GM19468 (cell line): ENCODE measurements around the gene NTNG2.

Experiments
- ATAC-seq: cut with Tn5 transposase; IDR thresholded peaks from one replicate; pipeline ENCODE4 v1.9.1; 2021; ENCODE audit warnings: mild to moderate bottlenecking, moderate library complexity, moderate number of reproducible peaks; ENCODE audit not compliant: unreplicated experiment; ENCODE audit errors: extremely low read depth

NTNG2 gene

DNA sequence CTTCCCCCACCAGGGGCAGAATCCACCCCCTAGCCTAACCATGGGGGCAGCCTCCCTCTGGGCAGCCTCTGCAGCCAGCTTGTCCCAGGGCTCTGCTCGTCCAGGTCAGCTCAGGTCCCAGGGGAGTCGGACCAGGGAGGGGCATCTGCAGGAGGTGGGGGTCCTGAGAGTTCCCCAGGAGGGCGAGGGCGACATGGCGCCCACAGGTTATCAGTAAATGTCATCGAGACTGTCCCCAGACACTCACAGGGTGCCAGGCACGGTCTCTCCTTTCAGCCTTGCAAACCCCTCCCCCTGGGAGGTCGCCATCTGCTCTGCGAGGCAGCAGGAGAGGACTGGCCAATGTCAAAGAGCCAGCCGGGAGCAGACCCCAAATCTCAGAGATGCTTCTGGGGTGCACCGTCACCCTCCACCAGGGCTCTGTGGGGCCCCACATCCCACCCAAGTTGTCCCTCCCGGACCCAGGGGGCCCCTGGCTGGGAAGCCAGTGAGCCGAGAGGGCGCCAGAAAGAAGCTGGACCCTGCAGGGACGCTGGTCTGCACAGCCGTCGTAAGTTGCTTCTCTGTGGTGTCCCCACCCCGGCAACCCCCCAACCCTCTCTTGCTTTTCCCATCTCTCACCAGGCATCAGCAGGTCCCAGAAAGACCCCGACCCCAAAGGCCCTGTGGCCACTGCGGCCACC, 69.3 kb downstream of the NTNG2 start:
- ATAC-seq: no peak

DNA sequence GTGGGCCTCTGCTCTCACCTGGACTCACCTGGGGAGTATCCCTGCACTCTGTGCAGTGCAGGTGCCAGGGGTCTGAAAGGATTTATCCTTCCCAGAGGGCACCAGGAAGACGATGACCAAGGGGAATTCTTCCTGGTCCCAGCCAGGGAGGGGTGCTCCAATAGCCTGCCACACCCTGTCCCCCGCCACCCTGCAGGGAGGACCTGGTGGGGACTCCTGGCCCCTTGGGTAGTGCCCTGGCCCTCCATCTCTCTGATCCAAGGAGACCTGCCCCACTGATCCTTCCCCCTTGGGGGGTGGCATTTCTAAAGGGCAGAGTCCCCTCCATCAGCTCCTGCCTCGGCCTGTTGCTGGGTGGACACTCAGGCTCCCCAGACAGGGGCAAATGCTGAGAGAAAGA, 70.7 kb downstream of the NTNG2 start:
- no peak for ATAC-seq

DNA sequence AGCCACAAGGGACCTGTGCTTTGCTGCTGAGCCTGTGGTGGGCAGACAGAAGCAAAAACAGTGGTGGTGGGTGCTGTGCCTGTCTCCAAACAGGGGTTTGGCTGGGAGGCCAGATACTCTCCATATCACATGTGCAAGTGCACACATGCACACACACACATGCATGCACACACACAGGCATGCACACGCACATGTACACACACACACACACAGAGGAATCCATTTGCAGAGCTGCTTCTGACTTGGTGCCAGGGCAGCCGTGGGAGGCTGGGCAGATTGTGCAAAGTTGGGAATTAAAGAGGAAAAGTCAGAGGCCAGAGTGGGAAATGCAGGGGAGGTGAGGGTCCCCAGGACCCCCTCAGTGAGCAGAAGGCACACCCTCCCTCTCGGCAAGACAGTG, 71.3 kb downstream of the NTNG2 start:
- no peak for ATAC-seq

DNA sequence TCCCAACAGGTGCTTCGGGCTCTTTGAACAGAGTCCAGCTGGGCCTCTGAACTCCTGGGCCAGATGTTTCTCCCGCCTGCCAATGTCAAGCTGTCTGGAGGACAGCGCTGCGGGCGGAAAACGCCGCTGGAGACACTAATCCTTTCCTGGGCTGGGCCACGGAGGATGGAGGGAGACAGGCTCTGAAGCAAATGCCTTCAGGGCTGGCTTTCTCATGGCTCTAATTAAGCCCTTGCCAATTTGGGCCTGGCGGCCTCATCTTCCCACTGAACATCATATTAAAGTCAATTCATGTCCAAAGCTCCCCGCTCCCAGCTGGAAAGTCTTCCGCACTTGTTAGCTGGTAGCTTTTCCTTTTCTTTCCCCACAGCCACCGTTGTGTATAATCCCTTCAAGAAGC, 72.7 kb downstream of the NTNG2 start:
- no peak for ATAC-seq

DNA sequence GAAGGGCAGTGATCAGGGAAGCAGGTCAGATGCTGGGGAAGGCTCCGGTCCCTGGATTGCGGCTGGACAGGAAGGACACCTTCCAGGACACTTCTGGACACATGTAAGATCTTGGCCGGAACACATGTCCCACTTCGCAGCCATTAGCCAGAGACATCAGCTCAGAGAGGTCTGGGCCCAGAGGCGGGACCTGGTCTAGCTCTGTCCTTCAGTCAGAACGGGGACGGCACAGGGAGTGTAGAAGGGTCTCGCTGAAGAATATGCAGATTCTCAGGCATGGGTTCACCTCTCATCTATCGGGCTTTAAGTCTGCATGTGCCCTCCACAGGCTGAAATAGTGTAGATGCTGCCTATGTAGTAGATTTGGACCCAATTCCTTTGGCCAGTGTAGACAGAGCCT, 73.3 kb downstream of the NTNG2 start:
- no peak for ATAC-seq

DNA sequence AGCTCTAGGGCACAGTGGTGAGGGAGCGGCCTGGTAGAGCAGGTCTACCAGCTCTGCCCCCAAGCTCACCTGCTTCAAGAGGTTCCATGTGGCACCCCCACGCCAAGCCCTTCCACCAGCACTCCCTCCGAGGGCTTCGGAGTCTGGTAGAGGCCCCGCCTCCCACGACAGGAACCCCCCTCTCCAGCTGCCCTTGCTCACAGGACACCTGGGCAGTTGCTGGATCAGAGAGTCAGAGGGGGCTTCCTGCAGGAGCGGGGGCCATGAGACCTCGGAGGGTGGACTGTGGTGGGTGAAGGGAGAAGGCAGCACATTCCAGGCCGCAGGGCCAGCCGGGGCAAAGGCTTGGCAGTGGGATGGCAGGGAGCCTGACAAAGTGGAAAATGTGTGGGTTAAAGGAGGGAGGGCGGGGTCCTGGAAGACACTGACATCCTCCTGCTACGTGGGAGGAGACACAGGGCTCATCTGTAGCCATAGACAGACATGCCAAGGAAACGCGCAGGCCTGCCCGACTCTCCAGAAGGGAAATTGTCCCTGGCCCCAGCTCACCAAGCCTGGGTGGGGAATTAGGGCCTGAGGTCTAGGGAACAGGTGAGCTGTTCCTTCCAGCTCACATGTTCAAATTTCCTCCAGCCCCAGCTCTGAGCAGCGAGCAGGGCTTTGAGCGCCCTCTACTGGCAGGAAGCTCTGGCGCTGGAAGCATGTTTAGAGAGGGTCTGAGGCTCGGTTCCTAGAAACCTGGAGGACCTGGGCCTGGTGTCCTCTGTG, 74.2 kb downstream of the NTNG2 start:
- no peak for ATAC-seq

DNA sequence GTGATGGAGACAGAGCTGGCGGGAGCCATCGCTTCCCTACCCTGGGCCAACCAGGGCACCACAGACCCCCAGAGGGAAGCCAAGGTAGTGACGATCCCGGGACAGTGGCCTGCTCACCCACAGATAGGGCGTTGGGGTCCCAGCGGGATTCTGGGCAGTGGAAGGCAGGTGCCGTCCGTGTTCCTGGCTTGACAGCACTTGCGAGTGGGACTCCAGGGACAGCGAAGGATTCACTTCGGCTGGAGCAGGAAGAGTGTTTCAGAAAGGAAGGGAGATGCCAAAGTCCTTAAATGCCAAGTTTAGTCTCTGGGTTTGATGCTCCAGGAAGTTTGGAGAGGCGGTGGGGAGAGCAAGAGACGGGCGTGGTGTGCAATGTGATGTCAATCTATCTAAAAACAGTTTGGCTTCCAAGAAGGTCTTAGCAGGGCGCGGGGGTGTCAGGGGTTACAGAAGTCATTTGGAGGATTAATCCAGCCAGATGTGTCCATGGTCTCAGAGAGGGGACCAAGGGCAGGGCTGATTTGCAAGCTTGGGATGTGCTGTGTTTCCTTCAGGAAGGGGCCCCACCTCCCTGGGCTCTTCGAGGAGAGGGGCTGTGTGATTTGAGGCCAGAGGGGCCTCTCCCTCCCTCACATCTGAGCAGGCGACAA, 74.9 kb downstream of the NTNG2 start:
- no peak for ATAC-seq

DNA sequence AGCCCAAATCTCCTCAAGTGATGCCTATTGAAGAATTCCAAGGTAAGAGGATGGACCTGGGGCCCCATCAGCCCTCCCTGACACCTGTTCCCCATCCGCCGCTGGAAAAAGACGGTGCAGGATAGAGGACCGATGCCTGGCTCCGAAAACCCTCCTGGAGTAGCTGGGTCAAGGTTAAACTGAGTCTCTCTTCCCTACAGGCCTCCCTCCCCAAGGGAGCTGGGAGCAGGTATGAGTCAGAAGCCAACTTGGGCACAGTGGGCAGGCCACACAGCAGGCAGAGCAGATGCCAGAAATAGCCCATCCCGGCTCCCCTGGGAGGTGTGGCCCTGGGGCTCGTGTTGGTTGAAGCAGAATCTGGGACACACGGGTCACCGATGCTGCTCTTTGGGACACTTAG, 75.6 kb downstream of the NTNG2 start:
- no peak for ATAC-seq

DNA sequence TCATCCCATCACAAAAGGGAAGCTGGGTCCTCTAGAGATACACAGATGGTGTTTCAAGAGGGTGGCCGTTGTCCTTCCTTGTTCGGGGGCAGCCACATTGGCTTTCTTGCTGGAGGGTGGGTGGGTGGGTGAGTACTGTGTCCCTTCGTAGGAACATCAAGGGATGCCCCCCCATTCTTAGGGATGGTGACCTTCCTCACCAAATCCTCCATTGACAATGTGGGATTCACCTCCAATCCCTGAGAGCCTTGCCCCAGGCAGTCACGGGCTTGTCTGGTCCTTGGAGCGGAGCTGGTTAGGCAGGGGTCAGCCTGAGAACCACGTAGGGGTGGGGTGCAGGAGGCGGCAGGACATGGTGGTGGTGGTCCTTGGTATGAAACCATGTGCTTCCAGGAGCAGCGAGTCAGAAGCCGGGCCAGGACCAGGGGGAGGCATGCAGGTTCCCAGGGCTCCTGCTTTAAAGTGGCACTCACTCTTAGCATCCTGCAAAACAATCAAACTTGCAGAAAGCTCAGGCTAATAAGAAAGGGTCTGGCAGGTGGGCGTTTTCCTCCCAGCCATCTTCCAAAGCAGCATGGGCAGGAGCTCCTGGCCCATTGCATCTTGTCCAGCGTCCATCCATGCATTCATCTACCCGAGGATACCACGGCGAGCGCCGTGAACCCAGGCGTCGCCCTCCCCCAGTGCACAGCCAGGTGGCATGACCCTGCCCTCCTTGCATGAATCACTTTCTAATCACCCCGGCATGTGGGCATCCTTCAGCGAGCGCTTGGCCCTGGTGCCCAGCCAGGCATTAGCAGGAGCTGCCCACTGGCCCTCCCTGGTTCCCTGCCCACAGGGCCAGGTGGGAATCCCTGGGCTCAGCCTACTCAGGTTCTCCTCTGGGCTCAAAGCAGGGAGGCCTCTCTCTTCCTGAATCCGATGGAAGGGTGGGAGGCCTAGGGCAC, 76.4 kb downstream of the NTNG2 start:
- ATAC-seq: no peak

DNA sequence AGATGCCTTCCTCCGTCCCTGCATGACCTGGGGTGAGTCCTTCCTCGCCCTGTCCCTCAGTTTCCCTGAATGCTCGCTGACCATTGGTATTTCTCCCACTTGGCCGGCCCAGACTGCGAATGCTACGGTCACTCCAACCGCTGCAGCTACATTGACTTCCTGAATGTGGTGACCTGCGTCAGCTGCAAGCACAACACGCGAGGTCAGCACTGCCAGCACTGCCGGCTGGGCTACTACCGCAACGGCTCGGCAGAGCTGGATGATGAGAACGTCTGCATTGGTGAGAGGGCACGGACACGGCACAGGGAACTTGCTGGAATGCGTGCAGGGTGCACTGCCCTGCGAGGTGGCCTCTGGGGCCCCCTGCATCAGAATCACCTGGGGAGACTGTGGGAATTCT, 77.1 kb downstream of the NTNG2 start:
- no peak for ATAC-seq

DNA sequence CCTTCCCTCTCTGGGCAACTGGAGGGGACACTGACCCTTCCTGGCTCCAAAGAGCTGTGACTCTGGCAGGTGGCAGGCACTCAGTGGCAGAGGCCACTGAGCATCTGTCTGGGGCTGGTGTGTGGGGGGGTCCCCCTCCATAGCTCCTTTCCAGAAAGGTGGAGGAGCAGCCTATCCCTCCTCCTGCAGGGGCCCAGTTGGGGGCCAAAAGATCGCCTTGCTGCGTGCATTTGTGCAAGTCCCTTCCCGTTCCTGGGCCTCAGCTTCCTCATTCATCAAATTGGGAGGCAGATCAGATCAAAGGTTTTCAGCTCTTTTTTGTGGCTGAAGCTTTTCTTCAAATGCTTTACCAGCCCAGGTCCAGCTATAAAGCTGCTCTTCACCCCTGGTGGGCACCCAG, 77.7 kb downstream of the NTNG2 start:
- ATAC-seq: no peak

DNA sequence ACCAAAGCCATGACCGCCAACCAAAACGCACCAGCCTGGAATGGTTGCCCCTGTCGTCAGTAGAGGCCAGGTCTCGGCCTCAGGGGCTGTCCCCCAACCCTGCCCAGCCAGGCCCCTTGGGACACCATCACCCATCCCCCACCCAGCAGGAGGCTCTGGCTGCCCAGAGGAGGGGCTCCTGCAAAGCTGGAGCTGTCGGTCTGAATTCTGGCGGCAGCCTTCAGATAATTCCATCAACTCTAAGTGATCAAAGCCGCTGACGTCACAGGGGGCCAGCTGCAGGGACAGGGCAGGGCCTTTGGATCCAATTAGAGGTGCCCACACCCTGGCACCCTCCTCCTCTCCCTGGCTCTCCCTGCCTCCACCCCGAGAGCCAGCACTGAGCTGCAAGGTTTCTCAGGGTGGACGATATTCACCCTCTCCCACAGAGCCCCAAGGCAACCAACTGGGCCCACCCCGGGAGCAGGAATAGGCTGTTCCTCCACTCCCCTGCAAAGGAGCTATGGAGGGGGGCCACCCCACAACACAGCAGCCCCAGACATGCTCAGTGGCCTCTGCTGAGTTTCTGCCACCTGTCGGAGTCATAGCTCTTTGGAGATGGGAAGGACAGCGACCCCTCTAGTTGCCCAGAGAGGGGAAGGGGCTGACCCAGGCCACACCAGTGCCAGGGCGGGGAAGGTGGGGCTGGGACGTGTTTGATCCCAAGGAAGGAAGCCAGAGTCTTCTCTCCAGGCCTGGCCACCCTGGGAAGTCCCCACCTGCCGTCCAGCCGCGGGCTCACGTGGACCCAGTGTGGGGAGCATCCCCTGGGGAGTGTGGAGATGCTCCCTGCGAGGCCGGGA, 78.4 kb downstream of the NTNG2 start:
- no peak for ATAC-seq

DNA sequence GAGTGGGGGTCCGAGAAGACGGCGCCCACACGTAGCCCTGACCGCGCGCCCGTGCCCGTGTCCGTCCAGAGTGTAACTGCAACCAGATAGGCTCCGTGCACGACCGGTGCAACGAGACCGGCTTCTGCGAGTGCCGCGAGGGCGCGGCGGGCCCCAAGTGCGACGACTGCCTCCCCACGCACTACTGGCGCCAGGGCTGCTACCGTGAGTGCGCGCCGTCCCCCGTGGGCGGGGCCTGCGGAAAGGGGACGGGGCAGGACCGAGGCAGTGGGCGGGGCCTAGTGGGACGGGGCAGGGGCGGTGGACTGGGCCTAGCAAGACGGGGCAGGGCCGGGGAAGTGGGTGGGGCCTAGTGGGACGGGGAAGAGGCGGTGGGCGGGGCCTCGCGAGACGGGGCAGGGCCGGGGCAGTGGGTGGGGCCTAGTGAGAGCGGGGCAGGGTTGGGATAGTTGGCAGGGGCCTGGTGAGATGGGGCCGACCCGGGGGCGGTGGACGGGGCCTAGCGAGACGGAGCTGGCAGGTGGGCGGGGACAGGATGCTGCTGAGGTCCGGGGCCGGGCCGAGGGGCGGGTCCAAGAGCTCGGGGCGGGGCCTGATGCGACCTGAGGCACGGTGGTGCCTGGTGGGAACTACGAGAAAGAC, 79.1 kb downstream of the NTNG2 start:
- ATAC-seq: peak; percentile 22

DNA sequence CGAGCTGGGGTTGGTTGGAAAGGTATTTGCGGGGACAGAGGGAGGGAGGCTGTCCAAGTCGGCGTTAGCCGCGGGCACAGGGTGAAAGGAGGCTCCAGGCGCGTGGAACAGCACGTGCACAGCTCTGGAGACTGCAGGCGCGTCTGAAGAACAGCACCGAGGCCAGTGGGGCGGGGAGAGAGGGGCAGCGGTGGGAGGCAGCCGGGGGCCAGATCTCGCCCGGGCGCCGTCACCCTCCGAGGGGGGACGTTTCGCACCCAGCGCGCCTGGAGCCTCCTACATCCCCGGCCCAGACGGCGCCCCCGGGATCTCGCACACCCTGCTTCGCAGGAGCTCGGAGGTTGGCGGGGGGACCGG, 79.6 kb downstream of the NTNG2 start:
- ATAC-seq: no peak

DNA sequence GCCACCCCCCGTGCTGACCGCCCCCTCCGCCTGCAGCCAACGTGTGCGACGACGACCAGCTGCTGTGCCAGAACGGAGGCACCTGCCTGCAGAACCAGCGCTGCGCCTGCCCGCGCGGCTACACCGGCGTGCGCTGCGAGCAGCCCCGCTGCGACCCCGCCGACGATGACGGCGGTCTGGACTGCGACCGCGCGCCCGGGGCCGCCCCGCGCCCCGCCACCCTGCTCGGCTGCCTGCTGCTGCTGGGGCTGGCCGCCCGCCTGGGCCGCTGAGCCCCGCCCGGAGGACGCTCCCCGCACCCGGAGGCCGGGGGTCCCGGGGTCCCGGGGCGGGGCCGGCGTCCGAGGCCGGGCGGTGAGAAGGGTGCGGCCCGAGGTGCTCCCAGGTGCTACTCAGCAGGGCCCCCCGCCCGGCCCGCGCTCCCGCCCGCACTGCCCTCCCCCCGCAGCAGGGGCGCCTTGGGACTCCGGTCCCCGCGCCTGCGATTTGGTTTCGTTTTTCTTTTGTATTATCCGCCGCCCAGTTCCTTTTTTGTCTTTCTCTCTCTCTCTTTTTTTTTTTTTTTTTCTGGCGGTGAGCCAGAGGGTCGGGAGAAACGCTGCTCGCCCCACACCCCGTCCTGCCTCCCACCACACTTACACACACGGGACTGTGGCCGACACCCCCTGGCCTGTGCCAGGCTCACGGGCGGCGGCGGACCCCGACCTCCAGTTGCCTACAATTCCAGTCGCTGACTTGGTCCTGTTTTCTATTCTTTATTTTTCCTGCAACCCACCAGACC, 80.2 kb downstream of the NTNG2 start:
- no peak for ATAC-seq

DNA sequence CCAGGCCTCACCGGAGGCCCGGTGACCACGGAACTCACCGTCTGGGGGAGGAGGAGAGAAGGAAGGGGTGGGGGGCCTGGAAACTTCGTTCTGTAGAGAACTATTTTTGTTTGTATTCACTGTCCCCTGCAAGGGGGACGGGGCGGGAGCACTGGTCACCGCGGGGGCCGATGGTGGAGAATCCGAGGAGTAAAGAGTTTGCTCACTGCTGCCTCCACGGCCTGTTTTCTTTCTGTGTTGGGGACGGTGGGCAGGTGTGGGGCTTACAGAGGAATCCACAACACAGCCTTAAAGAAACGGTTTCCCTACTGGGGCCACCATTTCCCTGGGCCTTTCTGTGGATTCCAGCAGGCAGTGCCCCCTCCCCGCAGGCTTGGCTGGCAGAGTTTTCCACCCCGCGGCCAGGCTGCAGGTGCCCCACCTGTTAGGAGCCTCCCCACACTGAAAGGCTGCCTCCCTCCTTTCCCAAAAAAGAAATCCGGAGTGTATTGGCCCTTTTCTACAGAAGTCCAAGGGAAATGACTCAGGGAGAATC, 80.8 kb downstream of the NTNG2 start:
- ATAC-seq: no peak

DNA sequence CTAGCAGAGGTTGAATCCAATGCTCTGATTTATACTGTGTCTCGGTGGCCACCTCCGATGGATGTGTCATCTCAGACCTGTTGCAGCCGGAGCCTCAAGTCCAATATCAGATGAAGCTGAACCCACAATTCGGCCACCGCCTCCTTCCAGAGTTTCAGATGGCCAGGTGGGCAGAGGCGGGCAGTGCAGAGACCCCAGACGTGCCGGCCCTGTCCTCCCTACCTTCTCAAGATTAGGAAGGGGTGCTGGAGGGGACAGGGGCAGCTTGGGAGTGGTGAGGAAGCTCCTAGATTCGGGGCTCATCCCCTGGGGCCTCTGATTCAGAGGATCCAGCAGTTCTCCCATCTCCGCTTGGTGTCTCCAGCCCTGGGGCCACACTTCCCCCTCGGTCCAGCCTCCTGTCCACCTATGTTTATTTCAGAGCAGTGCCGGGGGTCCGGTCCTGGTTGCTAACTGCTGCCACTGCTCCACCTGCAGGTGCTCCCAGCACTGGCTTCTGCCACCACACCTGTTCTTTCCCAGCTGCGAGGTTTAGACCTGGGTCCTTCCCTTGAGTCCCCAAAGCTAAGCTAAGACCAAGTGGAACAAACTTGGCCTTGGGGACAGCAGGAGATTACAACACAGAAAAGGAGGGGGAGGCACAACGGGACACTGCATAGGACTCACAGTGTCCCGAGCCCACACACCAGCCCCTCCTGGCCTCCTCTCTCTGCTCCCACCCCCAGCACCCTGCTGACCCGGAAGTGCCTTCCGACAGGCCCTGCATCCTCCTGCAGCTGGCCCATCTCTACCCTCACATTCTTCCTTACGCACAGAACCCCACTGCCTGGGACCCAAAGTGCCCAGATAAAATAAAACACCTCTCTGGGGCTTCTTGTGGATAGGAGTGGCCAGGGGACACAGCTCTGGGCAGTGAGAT, 81.6 kb downstream of the NTNG2 start:
- ATAC-seq: no peak
